HG02678 (cell line): ENCODE measurements around the gene STOML1.

ENCODE experiments used
- ATAC-seq: cut with Tn5 transposase; IDR thresholded peaks from one replicate; pipeline ENCODE4 v1.9.1; 2021; ENCODE audit warnings: mild to moderate bottlenecking, moderate library complexity; ENCODE audit not compliant: unreplicated experiment

STOML1 gene

GRCh38 chr15:74019734-74020133, 27.6 kb upstream of the STOML1 start:
- no peak for ATAC-seq

DNA sequence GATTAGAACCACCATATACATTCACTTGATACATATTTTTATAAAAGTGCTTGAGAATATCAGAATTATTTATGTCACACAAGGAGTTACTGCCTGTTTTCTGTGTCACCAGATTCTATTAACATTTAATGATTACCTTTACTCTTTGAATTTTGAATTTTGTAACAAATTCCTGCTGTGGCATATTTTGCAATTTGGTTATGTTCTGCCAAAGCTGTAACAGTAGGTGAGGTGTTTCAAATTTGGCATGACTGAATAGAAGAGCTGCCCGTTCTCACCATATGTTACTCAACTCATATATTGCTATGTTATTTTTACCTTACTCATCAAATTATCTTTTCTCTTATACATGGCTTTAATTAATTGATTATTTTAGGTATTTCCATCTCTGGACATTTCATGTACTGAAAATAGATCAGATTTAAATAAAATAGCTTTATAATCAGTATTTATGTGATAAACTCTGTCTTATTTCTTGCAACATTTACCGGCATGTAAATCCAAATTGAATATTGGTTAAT, 21.3 kb upstream of the STOML1 start:
- ATAC-seq: no peak

GRCh38 chr15:74011610-74012009, 19.5 kb upstream of the STOML1 start:
- no peak for ATAC-seq

DNA sequence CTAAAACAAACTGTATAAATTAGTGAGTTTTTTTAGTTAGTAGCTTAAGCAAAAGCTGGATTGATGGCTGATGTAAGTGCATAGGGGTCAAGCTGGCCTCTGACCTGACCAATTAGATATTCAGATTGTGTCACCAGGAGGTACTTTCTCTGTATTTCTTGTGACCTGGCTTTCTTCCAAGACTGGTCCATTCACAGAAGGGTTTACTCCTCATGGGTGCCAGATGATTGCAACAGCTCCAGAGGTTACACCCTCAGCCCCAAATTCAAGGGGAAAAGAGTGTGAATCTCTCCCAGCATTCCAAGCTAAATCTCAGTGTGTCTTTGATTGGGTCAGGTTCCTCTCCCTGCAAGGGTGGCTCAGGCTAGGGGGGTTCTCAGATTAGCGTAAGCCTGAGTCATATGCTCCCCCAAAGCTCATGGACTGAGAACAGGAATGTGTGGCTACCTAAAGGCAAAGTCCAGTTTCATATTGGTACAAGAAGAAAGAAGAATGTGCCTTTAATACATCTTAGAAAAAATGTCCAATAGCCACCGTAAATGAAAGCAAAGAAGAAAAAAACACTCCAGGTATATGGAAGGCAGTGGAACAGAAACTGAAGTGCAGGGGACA, 18.9 kb upstream of the STOML1 start:
- ATAC-seq: no peak

GRCh38 chr15:74008901-74009300, 16.8 kb upstream of the STOML1 start:
- no peak for ATAC-seq

DNA sequence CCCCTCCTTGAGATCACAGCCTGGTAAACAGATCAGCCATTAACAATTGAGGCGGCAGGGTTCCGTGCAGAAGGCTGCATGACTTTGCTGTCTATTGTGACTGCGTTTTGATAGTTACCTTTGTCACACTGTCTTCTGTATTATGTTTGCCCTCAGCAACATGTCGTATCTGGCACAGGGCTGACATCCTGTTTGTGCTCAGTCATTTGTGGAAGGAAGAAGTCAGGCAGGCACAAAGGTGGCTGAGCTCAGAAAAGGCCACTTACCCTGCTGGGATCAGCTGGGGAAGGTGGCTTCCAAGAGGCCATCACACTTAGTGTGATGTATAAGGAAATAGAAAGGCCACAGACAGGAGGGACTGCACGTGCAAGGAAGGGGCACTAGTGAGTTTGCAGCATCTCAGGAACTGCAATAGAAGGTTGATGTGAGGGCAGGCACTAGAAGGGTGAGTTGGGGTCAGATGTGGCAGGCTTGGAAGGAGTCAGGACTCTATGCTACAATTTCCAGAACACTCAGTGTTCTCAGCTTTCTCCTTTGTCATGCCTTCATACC, 15.8 kb upstream of the STOML1 start:
- ATAC-seq: no peak

- no peak for ATAC-seq
Measured at GRCh38 chr15:74006774-74007639, 14.9 kb upstream of the STOML1 start.

- ATAC-seq: no peak
Measured at GRCh38 chr15:73997986-73998385, 5.9 kb upstream of the STOML1 start.

GRCh38 chr15:73996939-73997338, 4.8 kb upstream of the STOML1 start:
- ATAC-seq: no peak

- ATAC-seq: no peak
Measured at GRCh38 chr15:73996267-73996666, 4.2 kb upstream of the STOML1 start.

DNA sequence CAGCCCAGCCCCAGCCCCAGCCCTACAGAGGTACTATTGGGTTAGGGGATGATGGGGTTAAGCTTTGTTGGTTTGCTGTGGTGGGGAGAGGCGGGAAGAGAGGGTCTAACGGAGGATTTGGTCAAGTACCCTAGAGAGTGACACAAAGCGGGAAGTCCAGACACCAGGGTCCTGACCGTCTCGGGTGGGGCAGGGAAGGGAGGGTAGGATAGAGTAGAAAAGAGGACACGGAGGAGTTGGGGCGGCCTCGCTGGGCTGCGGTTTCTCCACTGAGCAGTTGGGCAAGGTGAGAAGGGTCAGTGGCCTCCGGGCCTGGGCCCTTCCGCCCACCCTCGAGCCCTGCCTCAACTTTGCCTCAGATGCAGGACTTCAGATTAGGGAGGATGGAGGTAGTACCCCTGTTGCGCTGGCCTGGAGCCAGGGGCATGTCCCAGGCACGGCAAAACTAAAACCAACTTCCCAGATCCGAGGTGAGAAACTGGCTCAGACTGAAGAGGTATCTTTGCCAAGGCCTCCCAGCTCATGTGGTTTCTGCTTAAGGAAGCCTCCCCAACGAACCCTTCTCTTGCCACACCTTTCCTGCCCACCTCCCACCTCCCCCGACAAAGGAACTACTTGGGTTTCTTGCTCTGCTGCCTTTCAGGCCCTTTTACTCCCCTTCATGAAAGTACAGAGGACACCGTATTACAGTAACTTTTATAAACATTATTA, 3.0 kb upstream of the STOML1 start:
- ATAC-seq: no peak

- peak; percentile 76 for ATAC-seq
Measured at GRCh38 chr15:73994413-73994883, 2.4 kb upstream of the STOML1 start, which contains the start of gene PML. PML (plus strand) TSS chr15:73994716; CDS start chr15:73994813, 97 bp downstream.

- ATAC-seq: no peak
Measured at GRCh38 chr15:73993211-73993994, 1.3 kb upstream of the STOML1 start.

DNA sequence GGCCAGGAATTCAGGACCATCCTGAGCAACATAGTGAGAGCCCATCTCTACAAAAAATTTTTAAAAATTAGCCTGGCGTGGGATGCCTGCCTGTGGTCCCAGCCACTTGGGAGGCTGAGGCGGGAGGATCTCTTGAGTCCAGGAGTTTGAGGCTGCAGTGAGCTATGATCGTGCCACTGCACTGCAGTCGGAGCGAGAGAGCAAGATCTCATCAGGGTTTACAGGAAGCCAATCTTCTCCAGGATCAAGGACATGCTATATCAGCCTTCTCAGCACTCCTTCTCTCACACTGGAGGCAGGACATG, 451 bp upstream of the STOML1 start:
- no peak for ATAC-seq

GRCh38 chr15:73991260-73991659, 835 bp downstream of the STOML1 start:
- no peak for ATAC-seq

GRCh38 chr15:73990250-73991005, 1.7 kb downstream of the STOML1 start:
- no peak for ATAC-seq

DNA sequence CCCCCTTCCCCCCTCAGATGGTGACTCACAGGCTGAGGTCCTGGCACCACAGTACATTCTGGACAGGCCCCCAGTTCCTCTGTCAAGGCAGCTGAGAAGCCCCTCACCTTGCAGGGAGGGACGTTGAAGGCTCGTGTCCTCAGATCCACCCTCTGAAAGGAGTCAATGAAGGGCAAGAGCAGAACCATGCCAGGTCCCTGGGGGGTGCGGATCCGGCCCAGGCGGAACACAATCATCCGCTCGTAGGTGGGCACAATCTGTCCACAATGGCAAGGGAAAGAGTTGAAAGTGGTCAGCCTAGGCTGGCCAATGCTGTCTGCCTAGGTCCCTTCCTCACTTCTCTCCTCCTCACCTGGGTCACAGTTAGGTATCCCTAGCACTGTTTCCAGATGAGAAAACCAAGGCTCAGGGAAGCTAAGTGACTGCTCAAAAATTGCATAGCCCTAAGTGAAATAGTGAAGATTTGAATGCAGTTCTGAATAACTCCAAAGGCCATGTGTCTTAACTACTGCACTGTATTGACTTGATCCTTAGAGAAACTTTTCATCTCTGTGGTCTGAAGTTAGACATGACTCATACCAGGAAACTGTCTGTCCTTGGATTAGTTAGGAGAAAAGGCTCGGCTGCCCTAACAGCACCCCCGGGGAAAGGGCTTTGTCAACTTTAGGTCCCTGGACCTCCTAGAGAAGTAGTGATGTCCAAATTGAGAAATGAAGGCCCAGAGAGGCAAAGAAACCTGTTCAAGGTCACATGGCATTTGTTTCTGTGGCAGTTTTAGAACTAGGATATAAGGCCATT, 2.9 kb downstream of the STOML1 start:
- no peak for ATAC-seq

DNA sequence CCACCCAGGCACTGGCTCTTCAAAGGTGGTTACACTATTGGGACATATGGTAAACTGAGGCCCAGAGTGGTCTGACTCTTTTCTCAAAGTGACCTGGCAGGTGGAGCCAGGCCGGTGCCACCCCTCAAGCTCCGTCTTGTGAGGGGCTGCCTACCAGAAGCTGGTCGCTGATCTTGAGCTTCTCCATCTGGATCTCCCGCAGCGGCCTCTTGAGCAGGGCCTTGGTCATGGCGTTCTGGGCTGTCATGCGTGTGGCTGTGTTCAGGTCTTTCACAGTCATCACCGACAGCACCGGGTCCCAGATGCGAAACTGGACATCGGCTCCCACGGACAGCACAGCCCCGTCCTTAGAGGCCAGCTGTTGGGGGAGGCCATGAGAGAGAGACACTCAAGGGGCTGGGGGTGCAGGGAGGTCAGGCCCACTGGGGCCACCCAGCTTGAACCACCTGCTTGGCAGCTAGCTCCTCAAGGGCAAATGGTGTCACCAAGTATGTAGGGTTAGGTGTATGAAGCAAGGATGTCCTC, 3.6 kb downstream of the STOML1 start:
- ATAC-seq: no peak
